ENCODE data around the gene PNN. TPM values are rescaled to one million over a fixed set of nuclear protein-coding genes. Genes with fewer than 3 reads are reported as not detected.

Gene PNN
- total and polyA plus RNA-seq, 9 of the 15 experiments (the other 6 are each of a cell fraction or from before 2014, with no cell fraction given): 30.2 to 188 (median 69.7) TPM

DNA sequence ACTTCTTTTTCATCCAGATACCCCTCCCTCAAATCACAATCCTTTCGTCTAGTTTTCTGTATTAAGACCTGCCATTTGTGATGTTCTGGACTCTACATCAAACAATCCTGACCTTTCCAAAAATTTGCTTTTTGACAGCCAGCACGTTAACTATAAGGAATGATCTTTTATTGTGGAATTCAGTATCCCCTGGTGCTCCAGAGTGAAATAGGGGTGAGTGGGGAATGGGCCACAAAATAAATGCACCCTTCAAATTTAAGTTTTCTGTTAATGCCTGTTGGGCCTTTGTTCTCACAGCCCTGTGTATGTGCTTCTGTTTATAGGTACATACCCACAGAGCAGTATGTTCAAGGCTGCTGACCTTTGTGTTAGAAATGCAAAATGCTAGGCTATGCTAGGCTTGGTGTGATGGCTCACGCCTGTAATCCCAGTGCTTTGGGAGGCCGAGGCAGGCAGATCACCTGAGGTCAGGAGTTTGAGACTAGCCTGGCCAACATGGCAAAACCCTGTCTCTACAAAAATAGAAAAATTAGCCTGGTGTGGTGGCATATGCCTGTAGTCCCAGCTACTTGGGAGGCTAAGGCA lies 12.0 kb downstream of the PNN start:
- TF ChIP-seq, protein P1, sequence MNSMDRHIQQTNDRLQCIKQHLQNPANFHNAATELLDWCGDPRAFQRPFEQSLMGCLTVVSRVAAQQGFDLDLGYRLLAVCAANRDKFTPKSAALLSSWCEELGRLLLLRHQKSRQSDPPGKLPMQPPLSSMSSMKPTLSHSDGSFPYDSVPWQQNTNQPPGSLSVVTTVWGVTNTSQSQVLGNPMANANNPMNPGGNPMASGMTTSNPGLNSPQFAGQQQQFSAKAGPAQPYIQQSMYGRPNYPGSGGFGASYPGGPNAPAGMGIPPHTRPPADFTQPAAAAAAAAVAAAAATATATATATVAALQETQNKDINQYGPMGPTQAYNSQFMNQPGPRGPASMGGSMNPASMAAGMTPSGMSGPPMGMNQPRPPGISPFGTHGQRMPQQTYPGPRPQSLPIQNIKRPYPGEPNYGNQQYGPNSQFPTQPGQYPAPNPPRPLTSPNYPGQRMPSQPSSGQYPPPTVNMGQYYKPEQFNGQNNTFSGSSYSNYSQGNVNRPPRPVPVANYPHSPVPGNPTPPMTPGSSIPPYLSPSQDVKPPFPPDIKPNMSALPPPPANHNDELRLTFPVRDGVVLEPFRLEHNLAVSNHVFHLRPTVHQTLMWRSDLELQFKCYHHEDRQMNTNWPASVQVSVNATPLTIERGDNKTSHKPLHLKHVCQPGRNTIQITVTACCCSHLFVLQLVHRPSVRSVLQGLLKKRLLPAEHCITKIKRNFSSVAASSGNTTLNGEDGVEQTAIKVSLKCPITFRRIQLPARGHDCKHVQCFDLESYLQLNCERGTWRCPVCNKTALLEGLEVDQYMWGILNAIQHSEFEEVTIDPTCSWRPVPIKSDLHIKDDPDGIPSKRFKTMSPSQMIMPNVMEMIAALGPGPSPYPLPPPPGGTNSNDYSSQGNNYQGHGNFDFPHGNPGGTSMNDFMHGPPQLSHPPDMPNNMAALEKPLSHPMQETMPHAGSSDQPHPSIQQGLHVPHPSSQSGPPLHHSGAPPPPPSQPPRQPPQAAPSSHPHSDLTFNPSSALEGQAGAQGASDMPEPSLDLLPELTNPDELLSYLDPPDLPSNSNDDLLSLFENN (IDR thresholded peaks at IDR 0.05; ENCODE audit: low read depth in 2 of 2, low read length in 2 of 2): 0 out of 4 replicates have a peak, but pooled peaks of 1 of the 2 experiments have one; percentile 13
- TF ChIP-seq ZNF668 (CRISPR knock-in tag; IDR thresholded peaks at IDR 0.05): no peak
- no peaks in the 10 kb centered on the region for H3K9me3 ChIP-seq (replicated peaks; ENCODE audit: control insufficient read depth, insufficient read depth, low read depth, low read length)
- in situ Hi-C loops (cut with MboI) (no loop called here), intact Hi-C loops (cut with micrococcal nuclease) (no loop called here)
- ATAC-seq: peak; percentile 13; the same call in 2 of the 3 replicates
- H3K79me2 ChIP-seq (ENCODE audit: control insufficient read depth, insufficient read depth, low read length): no peaks in the 10 kb centered on the region
- POLR2A ChIA-PET: interaction anchor here (0.7 kb wide), 1 partner anchor 12 kb away, joined by 3 read pairs; the partner anchor contains the start of gene PNN
- no peak overlapping the region for H3K4me3 ChIP-seq
- peaks cover 26% of the 10 kb centered on the region for H3K36me3 ChIP-seq (ENCODE audit: control insufficient read depth, insufficient read depth, low read length)
- no TSS peak for BruUV-seq (replicated peaks)
- H3K9ac ChIP-seq (ENCODE audit: insufficient read depth in 1 of 2, low read depth in 2 of 2, low read length in 2 of 2): no peak overlapping the region
- DNase-seq (ENCODE audit: extremely low read depth in 1 of 4, low spot score in 3 of 4): no peak
- no peaks in the 10 kb centered on the region for H3K27me3 ChIP-seq (ENCODE audit: control insufficient read depth in 2 of 2, insufficient read depth in 2 of 2, low read length in 2 of 2)
- no peak overlapping the region for H2AFZ ChIP-seq (ENCODE audit: low read depth, low read length)
- WGBS (ENCODE audit: insufficient coverage, low coverage, missing lambda C conversion rate): 58% methylated on average over 4 of the region's 4 CpGs
- H3K4me1 ChIP-seq (replicated peaks in 1 of 2; ENCODE audit: control insufficient read depth in 2 of 2, insufficient read depth in 2 of 2, low read length in 2 of 2): no peaks in the 10 kb centered on the region; a peak in 2 of 5 replicates
- FAIRE-seq: no peak
- no peaks in the 10 kb centered on the region for H4K20me1 ChIP-seq (replicated peaks; ENCODE audit: control insufficient read depth, insufficient read depth, low read length)
- no peak overlapping the region for H3K27ac ChIP-seq (ENCODE audit: extremely low read depth, low read depth, low read length)
- no peak overlapping the region for H3K4me2 ChIP-seq (ENCODE audit: insufficient read depth, low read length)
- CTCF ChIA-PET (ENCODE audit: low intra/inter-chr PET ratio): interaction anchor here (0.8 kb wide), 1 partner anchor 34 kb away, joined by 4 read pairs; no protein-coding TSS in a partner anchor
- no peaks in the 10 kb centered on the region for H3K9me1 ChIP-seq (ENCODE audit: control insufficient read depth, insufficient read depth, low read length)

Measured in K562 (cell line).